T47D (cell line): ENCODE results near the gene DCDC2C.

ENCODE experiments used
- DNase-seq, 2 experiments: peaks; one replicate each; pipeline versions ENCODE4 v3.0.0 to v3.0.0-alpha.2; 2011 to 2012; ENCODE audit warnings: low read depth in 1 of 2, low spot score in 1 of 2
- JUND ChIP-seq: IDR thresholded peaks from 2 replicates; pipeline ENCODE4 v1.6.1; 2012; ENCODE audit warnings: low read depth
- in situ Hi-C: cut with HindIII; loops from 2 replicates; pipeline ENCODE4 v1.10.0; 2016; ENCODE audit warnings: low sequenced_read_pairs, low pct_unique_long_range_greater_than_20kb

Gene DCDC2C

GRCh38 chr2:3729786-3730185 is 26.4 kb downstream of the DCDC2C start:
- in situ Hi-C loops = no loop called here
- TF ChIP-seq JUND = no peak
- no peak for DNase-seq

GRCh38 chr2:3730646-3731045 is 27.3 kb downstream of the DCDC2C start:
- in situ Hi-C loops = no loop called here
- peak in 1 of 2 experiments; percentile 5 for DNase-seq
- TF ChIP-seq JUND = no peak

DNA sequence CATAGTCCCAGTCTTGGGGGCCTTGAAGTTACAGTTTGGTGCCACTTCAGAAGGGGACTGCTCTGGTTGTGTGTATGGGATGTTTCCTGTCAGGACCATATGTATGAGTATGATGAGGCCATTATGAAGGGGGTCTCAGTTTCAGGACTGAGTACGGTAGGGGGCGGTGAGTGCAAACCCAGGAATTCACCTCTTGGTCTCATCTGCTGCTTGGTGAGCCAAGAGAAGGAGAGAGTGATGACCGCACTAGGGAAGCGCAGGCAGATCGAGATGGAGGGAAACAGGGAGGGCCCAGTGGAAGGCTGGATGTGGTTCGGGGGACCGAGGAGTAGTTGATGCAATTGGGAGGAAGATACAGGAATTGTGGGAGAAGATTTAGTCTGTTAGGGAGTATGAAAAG is 28.5 kb downstream of the DCDC2C start:
- no peak for TF ChIP-seq JUND
- DNase-seq = no peak
- in situ Hi-C loops = no loop called here

DNA sequence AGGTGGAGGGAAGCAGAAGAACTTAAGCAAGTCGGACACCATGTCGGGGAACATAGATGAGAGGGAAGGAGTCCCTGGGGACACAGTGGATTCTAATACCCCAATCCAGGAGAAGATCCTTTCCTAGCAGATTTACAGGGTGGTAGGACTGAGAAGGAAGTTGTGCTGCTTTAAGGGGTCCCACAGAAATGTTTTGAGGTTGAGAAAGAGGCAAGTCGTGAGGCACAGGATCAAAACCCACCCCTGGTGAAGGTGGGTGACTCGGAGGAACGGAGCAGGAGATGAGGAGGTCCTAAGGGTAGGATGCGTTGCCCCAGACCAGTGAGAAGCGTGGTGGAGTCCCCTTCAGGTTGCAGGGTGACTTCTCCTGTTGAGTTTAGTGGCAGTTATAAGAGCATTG is 32.7 kb downstream of the DCDC2C start:
- in situ Hi-C loops = no loop called here
- no peak for TF ChIP-seq JUND
- no peak for DNase-seq

GRCh38 chr2:3737128-3737527 is 33.8 kb downstream of the DCDC2C start:
- DNase-seq = no peak
- no peak for TF ChIP-seq JUND
- in situ Hi-C loops = no loop called here

DNA sequence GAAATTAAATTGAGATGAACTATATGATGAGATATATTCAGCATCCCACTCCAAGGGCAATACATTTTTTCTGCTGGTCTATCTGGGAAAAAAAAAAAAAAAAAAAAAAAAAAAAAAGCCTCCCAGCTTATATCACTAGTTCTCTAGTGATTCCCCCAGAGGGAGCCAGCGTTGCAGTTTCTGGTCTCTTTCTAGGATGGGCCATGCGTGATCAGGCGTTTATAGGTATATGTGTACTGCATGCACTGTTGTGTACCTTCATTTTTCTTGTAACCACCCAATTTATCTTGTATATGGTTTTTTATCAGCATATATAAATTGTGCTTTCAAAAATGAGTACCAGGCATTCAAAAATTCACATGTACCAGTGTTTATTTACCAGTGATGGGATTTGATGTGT is 35.1 kb downstream of the DCDC2C start:
- TF ChIP-seq JUND = no peak
- in situ Hi-C loops = no loop called here
- peak; percentile 9 to 58 for DNase-seq

DNA sequence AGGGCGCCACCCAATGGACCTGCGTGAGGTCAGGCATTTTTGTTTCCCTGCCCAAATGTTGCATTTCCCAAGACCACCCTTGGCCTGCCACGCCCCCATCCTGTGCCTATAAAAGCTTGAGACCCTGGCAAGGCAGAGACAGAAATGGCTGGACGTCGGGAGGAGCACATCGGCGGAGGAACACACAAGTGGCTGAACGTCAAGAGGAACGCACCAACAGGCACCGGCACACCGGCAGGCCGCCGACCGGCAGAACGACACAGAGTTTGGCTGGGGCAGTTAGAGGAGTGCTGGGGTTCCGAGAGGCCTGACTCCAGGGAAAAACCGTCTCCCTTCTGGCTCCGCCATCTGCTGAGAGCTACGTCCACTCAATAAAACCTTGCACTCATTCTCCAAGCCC is 35.9 kb downstream of the DCDC2C start:
- in situ Hi-C loops = no loop called here
- no peak for TF ChIP-seq JUND
- DNase-seq = no peak

GRCh38 chr2:3741396-3741795 is 38.0 kb downstream of the DCDC2C start:
- no peak for TF ChIP-seq JUND
- no peak for DNase-seq
- in situ Hi-C loops = no loop called here

DNA sequence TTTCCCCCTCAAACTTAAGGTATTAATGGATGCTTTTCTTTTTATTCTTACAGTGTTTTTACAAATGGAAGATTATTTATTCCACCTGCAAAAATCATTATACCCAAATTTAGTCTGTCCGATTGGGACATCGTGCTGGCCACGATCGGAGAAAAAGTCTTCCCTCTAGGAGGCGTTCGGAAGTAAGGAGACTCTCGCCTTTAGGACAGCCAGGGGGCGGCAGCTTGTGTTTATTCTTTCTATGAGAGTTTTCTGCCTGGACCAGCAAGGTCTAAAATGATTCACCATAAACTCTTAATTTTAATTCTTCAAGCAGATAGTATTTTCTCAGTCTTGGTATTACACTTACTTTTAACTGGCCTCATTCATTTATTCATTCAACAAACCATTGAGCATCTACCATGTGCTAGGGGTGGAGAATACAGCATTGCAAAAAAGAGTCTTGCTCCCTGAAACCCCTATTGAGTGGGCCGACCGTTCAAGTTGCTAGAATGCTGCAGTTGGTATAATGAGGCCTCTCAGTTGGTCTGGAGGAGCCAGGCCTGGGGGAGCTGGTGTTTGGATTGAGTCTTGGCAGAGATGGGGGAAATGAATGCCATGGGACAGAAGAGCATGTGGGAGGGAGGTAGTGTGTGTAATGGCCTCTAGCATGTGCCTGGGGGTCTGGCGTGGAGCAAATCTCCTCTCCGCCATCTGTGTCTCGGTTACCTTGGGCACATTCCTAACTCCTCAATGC is 38.7 kb downstream of the DCDC2C start:
- DNase-seq = no peak
- in situ Hi-C loops = no loop called here
- TF ChIP-seq JUND = no peak

GRCh38 chr2:3742743-3743508 is 39.6 kb downstream of the DCDC2C start:
- no peak for TF ChIP-seq JUND
- in situ Hi-C loops = no loop called here
- no peak for DNase-seq

GRCh38 chr2:3743951-3744555 is 40.7 kb downstream of the DCDC2C start:
- no peak for DNase-seq
- no peak for TF ChIP-seq JUND
- in situ Hi-C loops = no loop called here

- TF ChIP-seq JUND = no peak
- DNase-seq = no peak
- in situ Hi-C loops = no loop called here
Observed at GRCh38 chr2:3745920-3746319, 42.5 kb downstream of the DCDC2C start.

DNA sequence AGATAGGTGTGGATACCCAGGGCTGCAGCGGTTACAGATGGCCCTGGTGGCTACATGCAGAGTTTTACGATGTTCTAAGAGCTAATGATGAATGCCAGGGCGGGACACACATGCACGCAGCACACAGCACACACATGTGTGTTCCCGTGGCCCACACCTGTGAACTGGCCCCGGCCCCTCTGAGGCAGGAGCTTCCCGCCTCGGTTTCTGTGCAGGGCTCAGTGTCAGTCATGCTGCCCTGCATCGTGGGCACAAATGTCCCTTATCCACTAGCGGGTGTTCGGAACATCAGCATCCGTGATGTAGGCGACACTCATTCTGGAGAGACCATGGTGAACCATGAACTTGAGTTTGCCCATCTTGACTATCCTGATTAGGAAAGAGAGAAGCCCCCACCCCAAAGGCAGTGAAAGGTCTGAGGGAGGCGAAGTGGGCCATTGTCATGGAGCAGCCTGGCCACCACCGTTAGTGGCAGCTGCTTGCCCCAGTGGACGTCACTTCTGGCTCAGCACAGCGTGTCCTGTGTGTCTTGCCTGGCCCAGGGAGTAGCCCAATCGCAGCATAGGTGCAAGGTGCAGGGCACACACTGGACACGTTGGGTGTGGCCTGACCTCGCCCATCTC is 43.8 kb downstream of the DCDC2C start:
- TF ChIP-seq JUND = no peak
- no peak for DNase-seq
- in situ Hi-C loops = no loop called here
